ENCODE results near the gene CABS1. TPM values are rescaled to one million over a fixed set of nuclear protein-coding genes. Genes with fewer than 3 reads are reported as not detected.

CABS1 gene
- total RNA-seq (not detected), polyA plus RNA-seq (not detected)
- long read RNA-seq, donor 1 = 0 reads
- long read RNA-seq, donor 2 = 0 reads

DNA sequence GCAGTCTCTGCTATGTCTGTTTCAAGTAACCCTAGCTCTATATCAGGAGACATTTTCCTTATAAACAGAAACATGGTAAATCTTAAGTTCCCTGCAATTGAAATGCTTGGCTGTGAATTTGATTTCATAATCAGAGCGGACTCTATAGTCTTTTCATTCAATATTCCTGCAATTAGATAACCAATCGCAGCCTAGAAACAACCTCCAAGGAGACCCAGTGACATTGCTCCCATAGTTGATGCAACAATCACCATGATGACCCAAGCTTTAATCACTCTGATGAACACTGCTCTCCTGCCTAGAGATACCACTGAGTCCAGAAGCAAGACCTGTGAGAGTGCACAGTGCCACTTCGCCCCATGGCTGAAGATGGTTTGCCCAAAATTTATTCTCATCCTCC is at the start of gene CABS1:
CABS1 (plus strand) TSS at position 301 of the 400 bp plus-strand sequence; CDS start at position 360, 59 bp downstream.
- Histone ChIP-seq H3K27me3 (ENCODE audit: insufficient read depth in 3 of 3, low read length in 2 of 3) (peaks cover 0 to 2% (median 0%) of the 10 kb centered on the region in 3 donors), H3K9me3 (no peaks in the 10 kb centered on the region), H3K4me3 (no peak within 1 kb of the TSS), H3K36me3 (ENCODE audit: insufficient read depth in 1 of 2, low read depth in 1 of 2) (no peaks in the 10 kb centered on the region), H3K27ac (no peak within 1 kb of the TSS), H3K4me1 (no peaks in the 10 kb centered on the region)
- DNase-seq (no peak), ATAC-seq (no peak)
- 92 to 97% (median 96%) methylated on average over 3 of the region's 3 CpGs for WGBS, 3 donors
- TF ChIP-seq, protein P1, sequence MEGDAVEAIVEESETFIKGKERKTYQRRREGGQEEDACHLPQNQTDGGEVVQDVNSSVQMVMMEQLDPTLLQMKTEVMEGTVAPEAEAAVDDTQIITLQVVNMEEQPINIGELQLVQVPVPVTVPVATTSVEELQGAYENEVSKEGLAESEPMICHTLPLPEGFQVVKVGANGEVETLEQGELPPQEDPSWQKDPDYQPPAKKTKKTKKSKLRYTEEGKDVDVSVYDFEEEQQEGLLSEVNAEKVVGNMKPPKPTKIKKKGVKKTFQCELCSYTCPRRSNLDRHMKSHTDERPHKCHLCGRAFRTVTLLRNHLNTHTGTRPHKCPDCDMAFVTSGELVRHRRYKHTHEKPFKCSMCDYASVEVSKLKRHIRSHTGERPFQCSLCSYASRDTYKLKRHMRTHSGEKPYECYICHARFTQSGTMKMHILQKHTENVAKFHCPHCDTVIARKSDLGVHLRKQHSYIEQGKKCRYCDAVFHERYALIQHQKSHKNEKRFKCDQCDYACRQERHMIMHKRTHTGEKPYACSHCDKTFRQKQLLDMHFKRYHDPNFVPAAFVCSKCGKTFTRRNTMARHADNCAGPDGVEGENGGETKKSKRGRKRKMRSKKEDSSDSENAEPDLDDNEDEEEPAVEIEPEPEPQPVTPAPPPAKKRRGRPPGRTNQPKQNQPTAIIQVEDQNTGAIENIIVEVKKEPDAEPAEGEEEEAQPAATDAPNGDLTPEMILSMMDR (IDR thresholded peaks at IDR 0.05) = no peak
- intact Hi-C loops (cut with DNase I) = no loop called here

DNA sequence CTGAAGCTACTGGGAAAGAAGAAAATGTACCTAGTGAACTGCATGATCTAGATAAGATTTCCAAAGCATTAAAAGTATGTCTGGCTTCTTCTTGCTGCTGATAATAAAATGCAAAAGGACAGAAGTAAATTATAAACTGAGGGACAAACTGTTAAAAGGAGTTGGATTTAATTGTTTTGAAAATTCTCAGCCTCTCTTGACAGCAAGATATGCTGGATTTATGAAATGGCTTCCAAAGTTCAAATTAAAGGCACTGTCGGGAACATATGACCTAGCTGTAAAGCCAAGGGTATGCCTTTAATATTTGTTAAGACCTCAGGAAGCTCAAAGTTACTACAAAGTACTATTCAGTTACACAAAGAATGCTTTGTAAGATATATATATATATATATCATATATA is 46.1 kb upstream of the CABS1 start:
- Histone ChIP-seq H3K4me3 (no peak overlapping the region), H3K27me3 (ENCODE audit: insufficient read depth in 3 of 3, low read length in 2 of 3) (no peaks in the 10 kb centered on the region), H3K4me1 (no peaks in the 10 kb centered on the region), H3K36me3 (ENCODE audit: insufficient read depth in 1 of 2, low read depth in 1 of 2) (no peaks in the 10 kb centered on the region), H3K9me3 (no peaks in the 10 kb centered on the region), H3K27ac (no peak overlapping the region)
- 15 to 38% (median 30%) methylated on average over 1 of the region's 1 CpG for WGBS, 3 donors
- intact Hi-C loops (cut with DNase I) = no loop called here
- no peak for ATAC-seq
- TF ChIP-seq, protein P1 (IDR thresholded peaks at IDR 0.05) = no peak
- no peak for DNase-seq

DNA sequence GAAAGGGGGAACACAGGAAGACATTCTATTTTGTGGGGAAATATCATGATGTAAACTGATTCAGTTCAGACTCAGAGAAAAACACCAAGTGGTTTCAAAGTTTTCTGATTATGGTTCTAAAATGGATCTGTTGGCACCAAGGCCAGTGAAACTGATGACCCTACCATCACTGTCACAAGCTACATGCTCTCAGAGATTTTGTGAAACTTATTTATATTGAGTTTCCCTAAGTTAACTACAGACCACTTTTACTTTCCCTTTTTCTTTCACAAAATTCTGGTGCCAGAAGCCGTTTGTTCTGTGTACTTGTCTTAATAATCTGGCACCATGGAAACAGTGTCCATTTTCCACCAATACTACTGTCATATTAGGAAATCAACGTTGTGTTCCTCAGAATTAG is 43.4 kb upstream of the CABS1 start:
- Histone ChIP-seq H3K4me3 (no peak overlapping the region), H3K36me3 (ENCODE audit: insufficient read depth in 1 of 2, low read depth in 1 of 2) (no peaks in the 10 kb centered on the region), H3K27ac (no peak overlapping the region), H3K9me3 (no peaks in the 10 kb centered on the region), H3K27me3 (ENCODE audit: insufficient read depth in 3 of 3, low read length in 2 of 3) (no peaks in the 10 kb centered on the region), H3K4me1 (no peaks in the 10 kb centered on the region)
- 52 to 56% (median 52%) methylated on average over 2 of the region's 2 CpGs for WGBS, 3 donors
- ATAC-seq = no peak
- TF ChIP-seq, protein P1 (IDR thresholded peaks at IDR 0.05) = no peak
- intact Hi-C loops (cut with DNase I) = no loop called here
- no peak for DNase-seq

DNA sequence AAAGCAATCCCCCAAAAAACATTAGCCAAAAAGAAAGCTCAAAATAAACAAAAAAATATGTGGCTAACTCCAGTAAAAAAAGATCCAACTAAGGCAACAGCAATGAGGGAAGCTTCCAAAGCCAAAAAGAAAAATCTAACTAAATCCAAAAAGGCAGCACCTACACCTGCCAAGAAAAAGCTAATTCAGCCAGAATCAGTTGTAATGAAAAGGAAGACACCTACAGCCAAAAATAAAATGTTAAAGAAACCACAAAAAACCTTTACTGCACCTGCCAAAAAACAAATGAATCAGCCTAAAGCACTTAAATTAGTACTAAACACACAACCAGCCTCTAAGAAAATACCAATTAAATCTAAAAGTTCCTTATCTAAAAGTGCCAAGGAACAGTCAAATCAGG is 37.2 kb upstream of the CABS1 start:
- intact Hi-C loops (cut with DNase I) = no loop called here
- H3K4me1 ChIP-seq = no peaks in the 10 kb centered on the region
- DNase-seq (no peak), ATAC-seq (no peak)
- no peaks in the 10 kb centered on the region for H3K9me3 ChIP-seq
- no peak overlapping the region for H3K27ac ChIP-seq
- no peak overlapping the region for H3K4me3 ChIP-seq
- no peaks in the 10 kb centered on the region for H3K27me3 ChIP-seq (ENCODE audit: insufficient read depth in 3 of 3, low read length in 2 of 3)
- TF ChIP-seq, protein P1 (IDR thresholded peaks at IDR 0.05) = no peak
- H3K36me3 ChIP-seq (ENCODE audit: insufficient read depth in 1 of 2, low read depth in 1 of 2) = no peaks in the 10 kb centered on the region

DNA sequence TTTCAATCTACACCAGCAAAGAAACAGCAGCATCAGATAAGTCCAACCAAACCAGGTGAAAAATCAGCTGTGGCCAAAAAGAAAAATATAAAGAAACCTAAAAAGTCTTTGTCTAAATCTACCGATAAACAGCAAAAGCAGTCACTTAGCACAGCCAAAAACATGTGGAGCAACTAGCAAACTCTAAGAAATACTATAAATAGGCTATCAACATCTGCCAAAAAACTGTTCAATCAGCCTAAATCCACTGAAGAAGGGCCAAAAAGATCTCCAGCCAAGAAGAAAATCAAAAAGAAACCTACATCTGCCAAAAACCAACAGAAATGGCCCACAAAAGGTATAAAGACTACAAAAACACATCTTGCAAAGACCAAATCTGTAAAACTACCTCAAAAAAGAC is 36.7 kb upstream of the CABS1 start:
- Histone ChIP-seq H3K9me3 (no peaks in the 10 kb centered on the region), H3K27ac (no peak overlapping the region), H3K4me3 (no peak overlapping the region), H3K36me3 (ENCODE audit: insufficient read depth in 1 of 2, low read depth in 1 of 2) (no peaks in the 10 kb centered on the region), H3K4me1 (no peaks in the 10 kb centered on the region), H3K27me3 (ENCODE audit: insufficient read depth in 3 of 3, low read length in 2 of 3) (no peaks in the 10 kb centered on the region)
- no peak for DNase-seq
- intact Hi-C loops (cut with DNase I) = no loop called here
- ATAC-seq = no peak
- TF ChIP-seq, protein P1 (IDR thresholded peaks at IDR 0.05) = no peak
- WGBS, 3 donors = 73 to 79% (median 77%) methylated on average over 1 of the region's 1 CpG

Data from psoas muscle (tissue), 8 donors.